Cerebellar nuclear complex (tissue), 1 donor: ENCODE results near the gene OBI1.

ENCODE experiments used
- DNase-seq, 2 experiments: peaks; one replicate each; lab custom pipeline; 2025; lab: John Stamatoyannopoulos, UW

The OBI1 gene

DNA sequence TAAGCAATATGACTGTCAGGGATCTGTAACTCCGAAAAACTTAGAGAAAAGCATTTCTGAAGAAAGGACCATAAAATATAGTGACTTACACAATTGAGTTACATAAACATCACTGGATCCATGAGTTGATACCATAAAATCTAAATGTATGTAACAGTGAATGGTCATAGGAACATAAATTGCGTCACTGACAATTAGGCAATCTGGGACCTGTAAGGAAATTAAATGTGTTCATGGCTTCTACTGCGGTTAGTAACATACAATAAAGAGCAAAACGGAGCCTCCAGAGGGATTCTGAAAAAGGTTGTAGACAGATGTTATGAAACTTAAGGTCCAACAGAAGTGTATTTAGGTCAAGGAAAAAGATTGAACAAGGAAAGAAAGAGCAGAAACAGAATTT lies 82.7 kb downstream of the OBI1 start:
- no peak for DNase-seq

- no peak for DNase-seq
These were observed 86.5 kb downstream of the OBI1 start for GRCh38 chr13:78572459-78572858.

DNA sequence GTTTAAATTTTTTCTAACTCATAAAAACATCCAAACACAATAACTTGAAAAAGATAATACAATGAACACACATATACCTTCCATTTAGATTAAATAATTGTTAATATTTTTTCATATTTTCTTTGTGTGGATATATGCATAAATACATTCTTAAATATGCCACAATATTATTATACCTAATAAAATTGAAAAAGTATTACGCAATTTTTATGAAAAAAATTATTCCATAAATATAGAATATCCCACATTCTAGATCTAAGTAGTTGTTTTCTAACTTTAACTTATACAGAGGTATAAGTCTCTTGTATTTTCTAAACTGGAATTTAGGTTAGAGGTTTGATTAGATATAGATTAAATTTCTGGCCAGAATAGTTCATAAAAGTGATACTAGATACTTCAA lies 89.9 kb downstream of the OBI1 start:
- DNase-seq = no peak

DNA sequence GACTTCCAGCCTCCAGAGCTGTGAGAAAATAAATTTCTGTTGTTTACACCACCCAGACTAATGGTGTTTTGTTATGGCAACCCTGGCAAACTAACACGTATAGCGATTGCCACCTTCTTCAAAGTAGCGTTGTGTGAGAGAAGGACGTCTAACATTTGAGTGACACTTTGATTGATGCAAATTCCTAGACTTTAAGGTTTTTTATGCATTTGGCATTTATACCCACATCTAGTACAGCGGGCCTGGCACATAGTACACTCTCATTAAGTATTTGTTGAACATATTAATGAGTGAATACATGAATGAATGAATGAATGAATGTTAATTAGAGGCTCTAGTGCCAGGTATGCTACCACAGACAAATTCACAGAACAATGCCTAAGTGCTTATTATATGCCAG lies 92.3 kb downstream of the OBI1 start:
- DNase-seq = no peak
